Nasal cavity respiratory epithelium epithelial cell of viscerocranial mucosa (primary cell): Measurements from ENCODE around the gene ESPN. TPM values are rescaled to one million over a fixed set of nuclear protein-coding genes. Genes with fewer than 3 reads are reported as not detected.

Source experiments
- total RNA-seq: library from RNA; depleted of rRNA; stranded (reverse); fragments of >200 nt; gene quantifications from 2 replicates; pipeline ENCODE4 v1.2.3, GENCODE V29; 2014

Gene ESPN, protein sequence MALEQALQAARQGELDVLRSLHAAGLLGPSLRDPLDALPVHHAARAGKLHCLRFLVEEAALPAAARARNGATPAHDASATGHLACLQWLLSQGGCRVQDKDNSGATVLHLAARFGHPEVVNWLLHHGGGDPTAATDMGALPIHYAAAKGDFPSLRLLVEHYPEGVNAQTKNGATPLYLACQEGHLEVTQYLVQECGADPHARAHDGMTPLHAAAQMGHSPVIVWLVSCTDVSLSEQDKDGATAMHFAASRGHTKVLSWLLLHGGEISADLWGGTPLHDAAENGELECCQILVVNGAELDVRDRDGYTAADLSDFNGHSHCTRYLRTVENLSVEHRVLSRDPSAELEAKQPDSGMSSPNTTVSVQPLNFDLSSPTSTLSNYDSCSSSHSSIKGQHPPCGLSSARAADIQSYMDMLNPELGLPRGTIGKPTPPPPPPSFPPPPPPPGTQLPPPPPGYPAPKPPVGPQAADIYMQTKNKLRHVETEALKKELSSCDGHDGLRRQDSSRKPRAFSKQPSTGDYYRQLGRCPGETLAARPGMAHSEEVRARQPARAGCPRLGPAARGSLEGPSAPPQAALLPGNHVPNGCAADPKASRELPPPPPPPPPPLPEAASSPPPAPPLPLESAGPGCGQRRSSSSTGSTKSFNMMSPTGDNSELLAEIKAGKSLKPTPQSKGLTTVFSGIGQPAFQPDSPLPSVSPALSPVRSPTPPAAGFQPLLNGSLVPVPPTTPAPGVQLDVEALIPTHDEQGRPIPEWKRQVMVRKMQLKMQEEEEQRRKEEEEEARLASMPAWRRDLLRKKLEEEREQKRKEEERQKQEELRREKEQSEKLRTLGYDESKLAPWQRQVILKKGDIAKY
- 2.4 and 43.2 TPM in 2 replicates for total RNA-seq

DNA sequence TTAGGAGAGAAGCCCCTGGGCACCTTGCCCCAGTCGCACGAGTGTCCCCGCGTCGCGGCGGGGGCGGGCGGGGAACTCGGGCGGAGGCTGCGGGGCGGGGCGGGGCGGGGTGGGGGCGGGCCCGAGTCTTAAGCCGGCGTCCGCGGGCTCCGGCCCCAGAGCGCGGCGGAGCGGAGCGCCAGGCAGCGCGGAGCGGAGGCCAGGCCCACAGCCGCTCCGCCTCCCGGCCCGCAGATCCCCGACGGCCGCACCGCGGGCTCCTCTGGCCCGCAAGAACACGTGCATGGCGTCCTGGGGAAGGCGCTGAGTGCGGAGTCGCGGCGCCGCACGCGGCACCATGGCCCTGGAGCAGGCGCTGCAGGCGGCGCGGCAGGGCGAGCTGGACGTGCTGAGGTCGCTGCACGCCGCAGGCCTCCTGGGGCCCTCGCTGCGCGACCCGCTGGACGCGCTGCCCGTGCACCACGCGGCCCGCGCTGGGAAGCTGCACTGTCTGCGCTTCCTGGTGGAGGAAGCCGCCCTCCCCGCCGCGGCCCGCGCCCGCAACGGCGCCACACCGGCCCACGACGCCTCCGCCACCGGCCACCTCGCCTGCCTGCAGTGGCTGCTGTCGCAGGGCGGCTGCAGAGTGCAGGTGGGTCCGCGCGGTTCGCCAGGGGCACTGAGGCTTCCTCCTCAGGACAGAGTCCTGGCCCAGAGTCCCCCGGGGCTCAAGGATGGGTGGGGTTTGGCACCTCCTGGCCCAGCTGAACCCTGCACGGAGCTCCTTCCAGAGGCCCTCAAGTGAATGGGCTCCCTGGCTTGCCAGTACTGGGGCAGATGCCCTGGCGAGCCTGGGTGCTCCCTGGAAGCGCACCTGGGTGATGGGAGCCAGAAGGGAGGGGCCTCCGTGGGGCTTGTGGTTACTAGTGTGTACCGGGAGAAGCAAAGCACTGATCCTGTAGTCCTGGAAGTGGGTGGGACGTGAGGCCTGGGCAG, at the start of gene ESPN:
TSS of gene ESPN (plus strand) at position 158 of the 975 bp plus-strand sequence. CDS start at position 338, 180 bp downstream.

DNA sequence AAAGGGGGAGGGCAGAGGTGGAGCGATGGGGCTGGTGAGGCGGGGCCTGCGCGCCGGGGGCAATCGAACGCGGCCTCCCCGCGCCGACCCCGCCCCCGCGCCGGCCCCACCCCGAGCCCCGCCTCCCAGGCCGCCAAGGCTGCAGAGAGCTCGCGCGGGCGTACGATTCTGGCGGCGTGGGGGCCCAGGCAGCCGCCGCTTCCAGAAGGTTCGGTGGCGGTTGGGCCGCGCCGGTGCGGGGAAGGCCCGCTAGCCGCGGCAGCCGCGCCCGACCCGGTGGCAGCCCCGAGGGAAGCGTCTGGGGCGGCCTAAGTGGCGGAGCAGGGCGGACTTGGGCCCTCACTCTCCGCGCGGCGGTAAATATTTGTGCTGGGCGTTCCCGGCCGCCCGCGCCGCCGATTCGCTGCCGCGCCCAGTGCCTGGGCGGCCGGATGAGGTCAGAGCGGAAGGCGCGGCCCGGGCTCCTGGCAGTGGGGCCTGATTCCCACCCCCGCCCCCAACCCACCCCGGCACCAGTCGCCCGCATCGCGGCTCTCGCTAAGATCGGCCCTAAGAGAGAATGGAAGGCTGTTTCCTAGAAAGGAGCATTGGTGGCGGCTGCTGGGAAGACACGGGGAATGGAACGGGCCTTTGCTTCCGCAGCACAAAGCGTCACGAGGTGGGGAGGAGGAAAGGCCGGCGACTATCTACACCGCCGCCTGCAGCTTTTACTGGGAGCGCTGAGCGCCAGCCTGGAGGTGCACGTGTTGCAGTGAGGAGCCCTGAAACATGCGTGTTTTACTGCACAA, 31.0 kb upstream of the ESPN start, which contains the start of gene ACOT7:
TSS of gene ACOT7 (minus strand) at position 368 of the 788 bp plus-strand sequence. CDS start 368 bp downstream, outside the sequence.

DNA sequence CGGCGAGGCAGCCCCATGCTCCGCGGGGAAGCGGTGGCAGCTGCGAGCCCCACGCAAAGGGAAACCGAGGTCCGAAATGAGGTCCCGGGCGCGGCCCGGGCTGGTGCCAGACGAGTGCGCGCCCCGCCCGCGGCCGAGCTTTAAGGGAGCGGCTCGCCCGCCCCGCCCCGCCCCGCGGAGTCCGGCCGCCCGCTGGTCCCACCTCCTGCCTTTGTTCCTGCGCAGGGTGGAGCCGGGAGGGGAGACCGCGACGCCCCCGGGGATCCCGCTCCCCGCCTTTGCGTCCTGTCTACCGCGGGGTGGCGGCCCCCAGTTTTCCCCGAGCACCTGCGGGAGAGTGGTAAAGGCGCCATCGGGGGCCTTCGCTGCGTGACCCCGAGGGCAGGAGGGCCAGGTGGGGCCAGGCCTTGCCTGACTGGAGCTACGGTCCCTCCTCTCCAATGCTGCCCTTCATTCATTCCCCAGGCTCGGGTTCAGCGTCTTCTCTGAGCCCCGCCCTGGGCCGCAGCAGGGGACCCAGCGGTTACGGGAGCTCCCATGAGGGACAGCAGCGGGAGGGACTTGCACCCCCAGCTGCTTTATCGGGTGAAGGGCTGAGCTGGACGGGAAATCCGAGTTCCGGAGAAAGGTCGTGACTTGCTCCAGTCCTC, 4.6 kb upstream of the ESPN start, which contains the start of gene HES2:
TSS of gene HES2 (minus strand) at position 116 of the 650 bp plus-strand sequence. CDS start at position 17, 99 bp downstream.

DNA sequence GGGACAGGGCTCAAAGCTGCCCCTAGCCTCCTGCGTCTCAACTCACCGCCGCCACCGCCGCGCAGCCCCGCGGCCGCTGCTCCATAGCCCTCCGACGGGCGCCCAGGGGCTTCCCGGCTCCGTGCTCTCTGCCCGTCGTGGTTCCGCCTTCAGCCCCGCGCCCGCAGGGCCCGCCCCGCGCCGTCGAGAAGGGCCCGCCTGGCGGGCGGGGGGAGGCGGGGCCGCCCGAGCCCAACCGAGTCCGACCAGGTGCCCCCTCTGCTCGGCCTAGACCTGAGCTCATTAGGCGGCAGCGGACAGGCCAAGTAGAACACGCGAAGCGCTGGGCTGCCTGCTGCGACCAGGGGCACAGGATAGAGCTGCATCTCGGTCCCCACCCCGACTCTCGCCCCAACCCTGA, 41.4 kb downstream of the ESPN start, which contains the start of gene TNFRSF25:
TSS of gene TNFRSF25 (minus strand) at position 151 of the 400 bp plus-strand sequence. CDS start at position 85, 66 bp downstream.

DNA sequence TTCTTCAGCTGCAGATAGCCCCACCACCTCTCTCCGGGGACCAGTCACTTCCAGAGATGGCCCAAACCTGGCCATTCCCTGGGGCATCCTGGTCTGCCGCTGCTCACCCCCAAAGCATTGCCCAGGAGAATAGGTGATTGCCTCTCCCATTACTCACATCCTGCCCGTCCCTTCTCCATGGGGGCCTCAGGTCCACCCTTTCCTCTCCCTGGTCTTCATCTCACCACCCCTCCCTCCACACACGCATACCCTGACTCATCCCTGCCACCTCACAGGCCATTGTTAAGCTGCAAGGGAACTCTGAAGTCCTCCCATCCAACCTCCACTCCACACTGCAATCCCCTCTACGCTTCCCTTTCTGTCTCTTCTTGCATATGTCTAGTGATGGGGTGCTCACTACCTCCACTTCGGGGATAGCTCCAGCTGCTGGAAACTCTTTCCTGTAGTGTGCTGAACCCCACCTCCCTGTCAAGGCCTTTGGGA, 66.9 kb downstream of the ESPN start, which contains the start of gene PLEKHG5:
TSS of gene PLEKHG5 (minus strand) at position 188 of the 483 bp plus-strand sequence. CDS start 14,096 bp downstream, outside the sequence.

Other genes with a start within 250 kb of the ESPN start
- gene CHD5, start 244.5 kb upstream of the ESPN start, total RNA-seq, result under 0.01 and 0.07 TPM in 2 replicates
- 133 and 152 TPM in 2 replicates for gene RPL22, start 225.2 kb upstream of the ESPN start, total RNA-seq
- gene RNF207, start 218.7 kb upstream of the ESPN start, total RNA-seq, result 4.1 and 23.6 TPM in 2 replicates
- gene ICMT, start 188.8 kb upstream of the ESPN start, total RNA-seq, result 72.8 and 81.2 TPM in 2 replicates
- not detected in 2 replicates for gene HES3, start 180.6 kb upstream of the ESPN start, total RNA-seq
- 17.9 and 38.3 TPM in 2 replicates for gene GPR153, start 163.7 kb upstream of the ESPN start, total RNA-seq
- 62.5 and 76.2 TPM in 2 replicates for gene ACOT7, start 31.0 kb upstream of the ESPN start, total RNA-seq
- gene HES2, start 4.9 kb upstream of the ESPN start, total RNA-seq, result 174 and 222 TPM in 2 replicates
- gene TNFRSF25, start 41.4 kb downstream of the ESPN start, total RNA-seq, result 11.3 and 20.5 TPM in 2 replicates
- gene PLEKHG5, start 66.9 kb downstream of the ESPN start, total RNA-seq, result 42.9 and 44.1 TPM in 2 replicates
- gene NOL9, start 129.7 kb downstream of the ESPN start, total RNA-seq, result 18.8 and 24.6 TPM in 2 replicates
- not detected in 2 replicates for gene TAS1R1, start 130.5 kb downstream of the ESPN start, total RNA-seq
- gene ZBTB48, start 155.2 kb downstream of the ESPN start, total RNA-seq, result 21.3 and 22.6 TPM in 2 replicates
- gene KLHL21, start 178.1 kb downstream of the ESPN start, total RNA-seq, result 41.0 and 96.0 TPM in 2 replicates
- gene PHF13, start 189.0 kb downstream of the ESPN start, total RNA-seq, result 8.2 and 20.2 TPM in 2 replicates
- gene THAP3, start 200.1 kb downstream of the ESPN start, total RNA-seq, result 17.1 and 30.4 TPM in 2 replicates